Breast epithelium (tissue), 3 donors: ENCODE results near the gene OR6S1.
A peak's percentile ranks its signal among the peaks of the same experiment; 100 is the strongest.

Source experiments
- POLR2A ChIP-seq: fragments of 450-650 bp; IDR thresholded peaks from one replicate; pipeline ENCODE4 v1.6.1; 2016; ENCODE audit warnings: antibody characterized with exemption, mild to moderate bottlenecking, moderate library complexity
- POLR2AphosphoS5 ChIP-seq, 3 donors: sonication (generic); formaldehyde crosslinking; IDR thresholded peaks; one replicate each; pipeline ENCODE4 v1.6.1; 2017; ENCODE audit warnings: antibody characterized with exemption in 3 of 3
- TF ChIP-seq, protein P1 (sequence below), 3 donors: fragments of 450-650 bp; IDR thresholded peaks; one replicate each; pipeline ENCODE4 v1.5.1; 2016 to 2017; ENCODE audit warnings: antibody characterized with exemption in 3 of 3, mild to moderate bottlenecking in 3 of 3, moderate library complexity in 3 of 3

DNA sequence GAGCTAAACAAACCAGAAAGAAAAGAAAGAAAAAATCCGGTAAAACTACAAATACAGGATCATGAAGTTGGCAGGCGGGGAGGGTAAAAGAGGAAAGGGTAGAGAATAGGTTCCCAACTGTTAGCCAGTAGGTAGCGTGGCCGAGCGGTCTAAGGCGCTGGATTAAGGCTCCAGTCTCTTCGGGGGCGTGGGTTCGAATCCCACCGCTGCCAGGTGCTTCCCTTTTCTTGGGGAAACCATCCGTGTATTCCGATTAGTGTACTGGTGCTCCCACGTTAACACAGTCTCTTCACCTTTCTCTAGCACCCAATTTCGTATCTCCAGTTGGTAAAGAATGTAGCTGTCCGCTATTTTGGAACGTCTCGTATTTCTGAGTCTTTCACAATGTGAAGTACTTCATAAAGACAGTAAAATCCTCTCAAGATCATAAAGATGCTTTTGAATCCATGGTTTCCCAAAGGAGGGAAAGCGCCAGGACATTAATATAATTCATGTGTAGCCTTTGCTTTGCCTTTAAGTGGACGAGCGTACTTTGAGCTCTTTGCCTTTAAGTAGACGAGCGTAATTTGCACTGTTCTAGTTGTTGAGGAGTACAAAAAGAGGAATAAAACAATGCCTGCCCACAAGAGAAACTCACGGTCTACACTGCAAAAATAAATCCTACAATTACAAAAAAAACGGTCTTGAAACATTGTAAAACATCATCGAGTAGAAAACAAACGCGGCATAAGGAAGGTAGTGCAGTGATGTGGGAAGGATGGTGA lies 31.3 kb downstream of the OR6S1 start:
- TF ChIP-seq, protein P1, sequence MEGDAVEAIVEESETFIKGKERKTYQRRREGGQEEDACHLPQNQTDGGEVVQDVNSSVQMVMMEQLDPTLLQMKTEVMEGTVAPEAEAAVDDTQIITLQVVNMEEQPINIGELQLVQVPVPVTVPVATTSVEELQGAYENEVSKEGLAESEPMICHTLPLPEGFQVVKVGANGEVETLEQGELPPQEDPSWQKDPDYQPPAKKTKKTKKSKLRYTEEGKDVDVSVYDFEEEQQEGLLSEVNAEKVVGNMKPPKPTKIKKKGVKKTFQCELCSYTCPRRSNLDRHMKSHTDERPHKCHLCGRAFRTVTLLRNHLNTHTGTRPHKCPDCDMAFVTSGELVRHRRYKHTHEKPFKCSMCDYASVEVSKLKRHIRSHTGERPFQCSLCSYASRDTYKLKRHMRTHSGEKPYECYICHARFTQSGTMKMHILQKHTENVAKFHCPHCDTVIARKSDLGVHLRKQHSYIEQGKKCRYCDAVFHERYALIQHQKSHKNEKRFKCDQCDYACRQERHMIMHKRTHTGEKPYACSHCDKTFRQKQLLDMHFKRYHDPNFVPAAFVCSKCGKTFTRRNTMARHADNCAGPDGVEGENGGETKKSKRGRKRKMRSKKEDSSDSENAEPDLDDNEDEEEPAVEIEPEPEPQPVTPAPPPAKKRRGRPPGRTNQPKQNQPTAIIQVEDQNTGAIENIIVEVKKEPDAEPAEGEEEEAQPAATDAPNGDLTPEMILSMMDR (IDR thresholded peaks at IDR 0.05): no peak
- TF ChIP-seq POLR2AphosphoS5 (IDR thresholded peaks at IDR 0.05): peak in 2 of 3 donors; percentile 44 to 57
- no peak for TF ChIP-seq POLR2A
